ENCODE data around the gene TAF8. TPM values are rescaled to one million over a fixed set of nuclear protein-coding genes. Genes with fewer than 3 reads are reported as not detected.

TAF8 gene
- total RNA-seq, 1 donor from 2014 or later = 12.6 TPM

DNA sequence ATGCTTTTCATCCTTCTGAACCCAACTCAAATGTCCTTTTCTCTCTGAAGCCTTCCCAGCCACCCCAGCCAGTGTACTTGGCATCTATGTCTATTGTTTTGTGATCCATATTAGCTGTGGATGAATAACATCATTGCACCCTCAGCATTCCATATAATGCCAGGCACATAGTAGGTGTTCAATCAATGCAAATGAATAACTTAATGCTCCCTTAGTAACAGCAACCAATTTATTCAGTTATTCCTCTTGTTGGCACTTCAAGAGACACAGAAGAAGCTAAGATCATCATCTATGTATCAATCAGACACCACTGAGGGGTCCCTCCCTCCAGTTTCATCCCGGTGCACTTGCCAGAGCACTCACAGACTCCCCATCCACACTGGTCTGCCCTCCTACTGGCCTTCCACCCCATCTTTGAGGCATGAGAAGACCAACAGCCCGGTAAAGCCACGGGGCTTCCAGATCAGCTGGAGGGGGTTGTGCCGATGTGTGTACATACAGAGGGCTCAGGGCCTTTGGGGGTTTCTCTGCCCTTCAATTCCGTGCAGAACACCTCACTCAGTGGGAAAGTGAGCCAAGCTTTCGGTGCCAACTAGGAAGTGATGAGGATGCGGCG, 2.4 kb upstream of the TAF8 start:
- Histone ChIP-seq H3K4me3 (ENCODE audit: low read depth, low read length) (peak overlapping the region; percentile 66), H3K36me3 (ENCODE audit: control insufficient read depth, insufficient read depth, low read length) (peaks cover 9% of the 10 kb centered on the region), H3K27me3 (ENCODE audit: control insufficient read depth, insufficient read depth, low read length) (no peaks in the 10 kb centered on the region)
- DNase-seq (ENCODE audit: low read depth) = no peak
- TF ChIP-seq, protein P1, sequence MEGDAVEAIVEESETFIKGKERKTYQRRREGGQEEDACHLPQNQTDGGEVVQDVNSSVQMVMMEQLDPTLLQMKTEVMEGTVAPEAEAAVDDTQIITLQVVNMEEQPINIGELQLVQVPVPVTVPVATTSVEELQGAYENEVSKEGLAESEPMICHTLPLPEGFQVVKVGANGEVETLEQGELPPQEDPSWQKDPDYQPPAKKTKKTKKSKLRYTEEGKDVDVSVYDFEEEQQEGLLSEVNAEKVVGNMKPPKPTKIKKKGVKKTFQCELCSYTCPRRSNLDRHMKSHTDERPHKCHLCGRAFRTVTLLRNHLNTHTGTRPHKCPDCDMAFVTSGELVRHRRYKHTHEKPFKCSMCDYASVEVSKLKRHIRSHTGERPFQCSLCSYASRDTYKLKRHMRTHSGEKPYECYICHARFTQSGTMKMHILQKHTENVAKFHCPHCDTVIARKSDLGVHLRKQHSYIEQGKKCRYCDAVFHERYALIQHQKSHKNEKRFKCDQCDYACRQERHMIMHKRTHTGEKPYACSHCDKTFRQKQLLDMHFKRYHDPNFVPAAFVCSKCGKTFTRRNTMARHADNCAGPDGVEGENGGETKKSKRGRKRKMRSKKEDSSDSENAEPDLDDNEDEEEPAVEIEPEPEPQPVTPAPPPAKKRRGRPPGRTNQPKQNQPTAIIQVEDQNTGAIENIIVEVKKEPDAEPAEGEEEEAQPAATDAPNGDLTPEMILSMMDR (IDR thresholded peaks at IDR 0.05; ENCODE audit: insufficient read depth, low read length, severe bottlenecking) = no peak
- no peak for FAIRE-seq

- DNase-seq (ENCODE audit: low read depth) = no peak
- H3K27me3 ChIP-seq (ENCODE audit: control insufficient read depth, insufficient read depth, low read length) = no peaks in the 10 kb centered on the region
- no peak for FAIRE-seq
- H3K36me3 ChIP-seq (ENCODE audit: control insufficient read depth, insufficient read depth, low read length) = peaks cover 9% of the 10 kb centered on the region
- TF ChIP-seq, protein P1 (IDR thresholded peaks at IDR 0.05; ENCODE audit: insufficient read depth, low read length, severe bottlenecking) = no peak
- H3K4me3 ChIP-seq (ENCODE audit: low read depth, low read length) = peak overlapping the region; percentile 66
These were observed 1.1 kb upstream of the TAF8 start for GRCh38 chr6:42049116-42049809.

GRCh38 chr6:42049948-42050296, 402 bp upstream of the TAF8 start:
- DNase-seq (ENCODE audit: low read depth) (no peak), FAIRE-seq (no peak)
- peak overlapping the region; percentile 72 for H3K4me3 ChIP-seq (ENCODE audit: low read depth, low read length)
- peaks cover 9% of the 10 kb centered on the region for H3K36me3 ChIP-seq (ENCODE audit: control insufficient read depth, insufficient read depth, low read length)
- TF ChIP-seq, protein P1 (IDR thresholded peaks at IDR 0.05; ENCODE audit: insufficient read depth, low read length, severe bottlenecking) = no peak
- H3K27me3 ChIP-seq (ENCODE audit: control insufficient read depth, insufficient read depth, low read length) = no peaks in the 10 kb centered on the region

- peak overlapping the region; percentile 72 for H3K4me3 ChIP-seq (ENCODE audit: low read depth, low read length)
- DNase-seq (ENCODE audit: low read depth) (no peak), FAIRE-seq (no peak)
- H3K27me3 ChIP-seq (ENCODE audit: control insufficient read depth, insufficient read depth, low read length) = no peaks in the 10 kb centered on the region
- peaks cover 12% of the 10 kb centered on the region for H3K36me3 ChIP-seq (ENCODE audit: control insufficient read depth, insufficient read depth, low read length)
- TF ChIP-seq, protein P1 (IDR thresholded peaks at IDR 0.05; ENCODE audit: insufficient read depth, low read length, severe bottlenecking) = no peak
These were observed 937 bp downstream of the TAF8 start for GRCh38 chr6:42051268-42051653.

- no peak for FAIRE-seq
- TF ChIP-seq, protein P1 (IDR thresholded peaks at IDR 0.05; ENCODE audit: insufficient read depth, low read length, severe bottlenecking) = no peak
- Histone ChIP-seq H3K4me3 (ENCODE audit: low read depth, low read length) (no peak overlapping the region), H3K36me3 (ENCODE audit: control insufficient read depth, insufficient read depth, low read length) (peaks cover 19% of the 10 kb centered on the region), H3K27me3 (ENCODE audit: control insufficient read depth, insufficient read depth, low read length) (no peaks in the 10 kb centered on the region)
- no peak for DNase-seq (ENCODE audit: low read depth)
These were observed 3.3 kb downstream of the TAF8 start for GRCh38 chr6:42053601-42054000.

All from bronchial epithelial cell (primary cell).